DOHH2 (cell line): ENCODE results near the gene CGNL1.

Source experiments
- EZH2phosphoT487 ChIP-seq: fragments of 200-600 bp; sonication (generic); IDR thresholded peaks from 2 replicates; pipeline ENCODE4 v1.6.1; 2017; ENCODE audit warnings: borderline replicate concordance, mild to moderate bottlenecking, antibody characterized with exemption, low read length, moderate library complexity, mixed read lengths
- TF ChIP-seq, protein P1 (sequence below): fragments of 200-600 bp; sonication (generic); IDR thresholded peaks from one replicate; pipeline ENCODE4 v1.5.1; 2014; ENCODE audit warnings: antibody characterized with exemption, mild to moderate bottlenecking, low read depth, low read length; ENCODE audit not compliant: poor library complexity, severe bottlenecking

DNA sequence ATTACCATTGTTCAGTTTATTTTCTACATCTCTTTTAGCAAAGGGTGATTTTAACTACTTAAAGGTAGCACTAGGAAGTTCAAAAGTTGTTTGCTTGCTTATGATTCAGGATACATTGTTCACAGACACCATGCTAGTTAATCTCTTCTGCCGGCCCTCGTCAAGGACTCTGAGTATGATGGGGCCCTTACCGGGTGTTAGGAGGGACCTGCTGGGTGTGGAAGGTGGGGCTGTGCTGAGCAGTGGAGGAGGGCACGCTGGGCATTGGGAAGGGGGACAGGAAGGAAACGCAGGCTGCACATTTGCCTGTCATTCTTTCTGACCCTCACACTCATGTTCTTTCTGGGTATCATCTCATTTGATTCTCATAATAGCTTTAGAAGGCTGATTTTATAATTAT, 150.3 kb downstream of the CGNL1 start:
- TF ChIP-seq, protein P1, sequence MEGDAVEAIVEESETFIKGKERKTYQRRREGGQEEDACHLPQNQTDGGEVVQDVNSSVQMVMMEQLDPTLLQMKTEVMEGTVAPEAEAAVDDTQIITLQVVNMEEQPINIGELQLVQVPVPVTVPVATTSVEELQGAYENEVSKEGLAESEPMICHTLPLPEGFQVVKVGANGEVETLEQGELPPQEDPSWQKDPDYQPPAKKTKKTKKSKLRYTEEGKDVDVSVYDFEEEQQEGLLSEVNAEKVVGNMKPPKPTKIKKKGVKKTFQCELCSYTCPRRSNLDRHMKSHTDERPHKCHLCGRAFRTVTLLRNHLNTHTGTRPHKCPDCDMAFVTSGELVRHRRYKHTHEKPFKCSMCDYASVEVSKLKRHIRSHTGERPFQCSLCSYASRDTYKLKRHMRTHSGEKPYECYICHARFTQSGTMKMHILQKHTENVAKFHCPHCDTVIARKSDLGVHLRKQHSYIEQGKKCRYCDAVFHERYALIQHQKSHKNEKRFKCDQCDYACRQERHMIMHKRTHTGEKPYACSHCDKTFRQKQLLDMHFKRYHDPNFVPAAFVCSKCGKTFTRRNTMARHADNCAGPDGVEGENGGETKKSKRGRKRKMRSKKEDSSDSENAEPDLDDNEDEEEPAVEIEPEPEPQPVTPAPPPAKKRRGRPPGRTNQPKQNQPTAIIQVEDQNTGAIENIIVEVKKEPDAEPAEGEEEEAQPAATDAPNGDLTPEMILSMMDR, result no peak
- TF ChIP-seq EZH2phosphoT487, result no peak
